Gastrocnemius medialis (tissue), 4 donors: ENCODE results near the gene CDKL1.

Experiments used
- POLR2A ChIP-seq, 2 donors: fragments of 450-650 bp; IDR thresholded peaks; one replicate each; pipeline ENCODE4 v1.6.1; 2017; ENCODE audit warnings: antibody characterized with exemption in 2 of 2, mild to moderate bottlenecking in 2 of 2, moderate library complexity in 2 of 2
- TF ChIP-seq, protein P1 (sequence below), 5 experiments: fragments of 450-650 bp in 3 of 5; fragments of 200-600 bp in 2 of 5; sonication (generic) in 2 of 5; IDR thresholded peaks in 4 of 5; conservative IDR thresholded peaks in 1 of 5; 1 replicate in 4 of 5; 2 replicates in 1 of 5; pipeline ENCODE4 v1.5.1; 2016 to 2019; ENCODE audit warnings: antibody characterized with exemption in 5 of 5, mild to moderate bottlenecking in 3 of 5, moderate library complexity in 3 of 5

DNA sequence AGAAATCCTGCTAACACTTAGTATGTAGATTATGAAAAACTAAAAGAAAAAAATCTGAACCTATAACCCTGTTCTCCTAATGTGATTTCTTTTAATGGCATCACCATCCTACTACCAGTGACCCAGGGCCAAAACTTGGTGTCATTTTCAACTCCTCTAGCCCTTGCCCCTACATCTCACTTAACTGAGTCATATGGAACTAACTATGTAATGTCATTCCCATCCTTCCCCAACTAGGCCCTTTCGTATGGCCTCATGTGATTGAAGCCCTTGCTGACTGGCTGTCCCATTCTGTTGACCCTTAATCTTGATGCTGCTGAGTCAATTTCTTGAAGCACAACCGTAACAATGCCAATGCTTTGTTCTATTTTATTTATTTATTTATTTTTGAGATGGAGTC is 77.0 kb downstream of the CDKL1 start:
- TF ChIP-seq POLR2A (IDR thresholded peaks at IDR 0.05): no peak
- TF ChIP-seq, protein P1, sequence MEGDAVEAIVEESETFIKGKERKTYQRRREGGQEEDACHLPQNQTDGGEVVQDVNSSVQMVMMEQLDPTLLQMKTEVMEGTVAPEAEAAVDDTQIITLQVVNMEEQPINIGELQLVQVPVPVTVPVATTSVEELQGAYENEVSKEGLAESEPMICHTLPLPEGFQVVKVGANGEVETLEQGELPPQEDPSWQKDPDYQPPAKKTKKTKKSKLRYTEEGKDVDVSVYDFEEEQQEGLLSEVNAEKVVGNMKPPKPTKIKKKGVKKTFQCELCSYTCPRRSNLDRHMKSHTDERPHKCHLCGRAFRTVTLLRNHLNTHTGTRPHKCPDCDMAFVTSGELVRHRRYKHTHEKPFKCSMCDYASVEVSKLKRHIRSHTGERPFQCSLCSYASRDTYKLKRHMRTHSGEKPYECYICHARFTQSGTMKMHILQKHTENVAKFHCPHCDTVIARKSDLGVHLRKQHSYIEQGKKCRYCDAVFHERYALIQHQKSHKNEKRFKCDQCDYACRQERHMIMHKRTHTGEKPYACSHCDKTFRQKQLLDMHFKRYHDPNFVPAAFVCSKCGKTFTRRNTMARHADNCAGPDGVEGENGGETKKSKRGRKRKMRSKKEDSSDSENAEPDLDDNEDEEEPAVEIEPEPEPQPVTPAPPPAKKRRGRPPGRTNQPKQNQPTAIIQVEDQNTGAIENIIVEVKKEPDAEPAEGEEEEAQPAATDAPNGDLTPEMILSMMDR (IDR thresholded peaks at IDR 0.05 in 4 of 5, conservative IDR thresholded peaks at IDR 0.05 in 1 of 5): no peak
